ENCODE data around the gene SNX27. TPM values are rescaled to one million over a fixed set of nuclear protein-coding genes. Genes with fewer than 3 reads are reported as not detected.
A peak's percentile ranks its signal among the peaks of the same experiment; 100 is the strongest.

SNX27 gene
- total RNA-seq, 6 experiments from 2014 or later, result 14.9 to 21.4 (median 16.9) TPM

DNA sequence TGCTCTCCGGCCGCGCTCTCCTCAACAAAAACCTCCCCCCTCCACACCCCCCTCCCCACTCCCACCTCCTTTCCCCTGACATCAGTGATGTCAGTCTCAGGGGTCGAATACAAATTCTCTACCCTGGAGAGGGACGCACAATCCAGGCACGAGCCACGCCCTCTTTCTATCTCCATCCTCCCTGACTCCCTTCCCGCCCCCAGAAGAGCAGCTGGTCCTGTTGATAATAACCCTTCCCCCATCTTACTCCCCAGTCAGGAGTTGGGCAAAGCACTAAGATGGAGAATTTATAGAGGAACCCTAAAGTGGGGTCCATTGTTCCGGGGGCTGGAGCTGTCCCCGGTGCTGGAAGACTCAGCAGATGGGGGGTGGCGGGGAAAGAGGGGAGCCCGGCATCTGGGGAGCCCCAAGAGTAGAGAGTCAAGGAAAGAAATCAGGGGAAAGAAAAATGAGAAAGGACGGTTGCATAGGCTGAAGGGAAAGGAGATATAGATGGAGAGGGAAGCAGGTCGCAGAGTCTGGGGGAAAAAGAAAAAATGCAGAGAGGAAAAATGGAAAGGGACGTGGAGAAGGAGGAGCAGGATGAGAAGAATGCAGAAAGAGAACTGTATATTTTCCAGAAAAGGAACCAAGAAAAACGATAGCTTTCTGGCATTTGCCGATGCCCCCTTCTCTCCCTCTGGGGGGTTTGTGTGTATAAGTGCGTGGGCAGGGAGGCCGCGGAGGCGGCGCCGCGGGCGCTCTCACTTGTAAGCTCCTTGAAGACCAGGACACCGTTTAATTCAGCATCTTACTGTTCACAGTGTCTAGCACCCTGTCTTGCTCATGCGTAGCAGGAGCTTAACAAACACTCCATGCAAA lies 105.2 kb downstream of the SNX27 start, which contains the start of gene CELF3:
Gene CELF3, minus strand, starts transcription at position 33 of the 861 bp plus-strand sequence. CDS start 783 bp downstream, outside the sequence.
- Histone ChIP-seq H3K27ac (no peak within 1 kb of the TSS), H3K27me3 (no peaks in the 10 kb centered on the region), H3K4me3 (no peak within 1 kb of the TSS), H3K36me3 (no peaks in the 10 kb centered on the region), H3K4me1 (peaks cover 0 to 10% (median 3%) of the 10 kb centered on the region in 4 donors), H3K9me3 (no peaks in the 10 kb centered on the region)
- intact Hi-C loops (cut with DNase I), result no loop called here
- ATAC-seq (no peak), DNase-seq (no peak)
- 7% methylated on average over 21 of the region's 27 CpGs for WGBS (ENCODE audit: insufficient coverage, low coverage, low lambda C conversion rate, missing lambda C conversion rate)
- TF ChIP-seq POLR2A (IDR thresholded peaks at IDR 0.05), result no peak
- TF ChIP-seq, protein P1, sequence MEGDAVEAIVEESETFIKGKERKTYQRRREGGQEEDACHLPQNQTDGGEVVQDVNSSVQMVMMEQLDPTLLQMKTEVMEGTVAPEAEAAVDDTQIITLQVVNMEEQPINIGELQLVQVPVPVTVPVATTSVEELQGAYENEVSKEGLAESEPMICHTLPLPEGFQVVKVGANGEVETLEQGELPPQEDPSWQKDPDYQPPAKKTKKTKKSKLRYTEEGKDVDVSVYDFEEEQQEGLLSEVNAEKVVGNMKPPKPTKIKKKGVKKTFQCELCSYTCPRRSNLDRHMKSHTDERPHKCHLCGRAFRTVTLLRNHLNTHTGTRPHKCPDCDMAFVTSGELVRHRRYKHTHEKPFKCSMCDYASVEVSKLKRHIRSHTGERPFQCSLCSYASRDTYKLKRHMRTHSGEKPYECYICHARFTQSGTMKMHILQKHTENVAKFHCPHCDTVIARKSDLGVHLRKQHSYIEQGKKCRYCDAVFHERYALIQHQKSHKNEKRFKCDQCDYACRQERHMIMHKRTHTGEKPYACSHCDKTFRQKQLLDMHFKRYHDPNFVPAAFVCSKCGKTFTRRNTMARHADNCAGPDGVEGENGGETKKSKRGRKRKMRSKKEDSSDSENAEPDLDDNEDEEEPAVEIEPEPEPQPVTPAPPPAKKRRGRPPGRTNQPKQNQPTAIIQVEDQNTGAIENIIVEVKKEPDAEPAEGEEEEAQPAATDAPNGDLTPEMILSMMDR (IDR thresholded peaks at IDR 0.05), result no peak

DNA sequence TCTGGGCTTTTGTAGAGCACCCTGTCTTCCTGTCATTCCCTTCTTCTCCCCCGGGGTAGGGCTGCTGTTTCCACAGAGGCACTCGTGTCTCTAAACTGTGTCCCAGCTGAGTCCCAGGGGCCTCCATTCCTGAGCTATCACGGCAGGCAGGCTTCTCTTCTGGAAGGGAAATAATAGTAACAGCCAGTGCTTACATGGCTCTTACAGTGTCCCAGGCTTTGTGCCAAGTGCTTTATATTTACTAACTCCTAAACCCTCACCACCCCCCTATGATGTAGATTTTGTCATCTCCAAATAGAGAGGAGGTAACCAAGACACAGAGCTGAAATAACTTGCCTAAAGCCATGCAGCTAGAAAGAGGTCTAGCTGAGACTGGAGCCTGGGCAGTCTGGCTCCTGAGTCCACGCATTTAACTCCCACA lies 106.2 kb downstream of the SNX27 start:
- intact Hi-C loops (cut with DNase I), result no loop called here
- TF ChIP-seq POLR2A (IDR thresholded peaks at IDR 0.05), result no peak
- TF ChIP-seq, protein P1 (IDR thresholded peaks at IDR 0.05), result no peak
- no peak for ATAC-seq
- DNase-seq, result no peak
- Histone ChIP-seq H3K27me3 (no peaks in the 10 kb centered on the region), H3K4me1 (peaks cover 0 to 11% (median 3%) of the 10 kb centered on the region in 4 donors), H3K27ac (no peak overlapping the region), H3K9me3 (no peaks in the 10 kb centered on the region), H3K36me3 (no peaks in the 10 kb centered on the region), H3K4me3 (no peak overlapping the region)
- 40% methylated on average over 4 of the region's 4 CpGs for WGBS (ENCODE audit: insufficient coverage, low coverage, low lambda C conversion rate, missing lambda C conversion rate)

DNA sequence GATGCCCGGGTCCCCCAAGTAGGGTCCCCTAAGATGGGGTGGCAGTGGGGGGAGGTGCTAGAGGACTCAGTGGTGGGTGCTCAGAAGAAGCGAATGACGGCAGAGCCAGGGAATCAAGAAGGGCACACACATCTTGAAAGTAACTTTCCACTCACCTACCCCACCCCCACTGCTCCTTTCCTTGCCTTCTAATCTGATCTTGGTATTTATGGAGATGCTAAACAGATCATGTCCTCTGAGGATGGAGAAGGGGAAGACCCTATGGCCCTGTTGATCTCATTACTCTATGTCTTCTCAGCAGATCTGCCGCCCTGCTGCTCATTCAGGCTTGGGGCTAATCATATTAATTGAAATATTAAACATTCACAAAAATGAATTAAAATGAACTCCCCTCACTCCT lies 106.8 kb downstream of the SNX27 start:
- intact Hi-C loops (cut with DNase I), result no loop called here
- no peak overlapping the region for H3K4me3 ChIP-seq
- H3K9me3 ChIP-seq, result no peaks in the 10 kb centered on the region
- 81% methylated on average over 4 of the region's 4 CpGs for WGBS (ENCODE audit: insufficient coverage, low coverage, low lambda C conversion rate, missing lambda C conversion rate)
- peaks cover 0 to 13% (median 3%) of the 10 kb centered on the region in 4 donors for H3K4me1 ChIP-seq
- DNase-seq (no peak), ATAC-seq (no peak)
- no peaks in the 10 kb centered on the region for H3K27me3 ChIP-seq
- no peak overlapping the region for H3K27ac ChIP-seq
- no peak for TF ChIP-seq POLR2A (IDR thresholded peaks at IDR 0.05)
- TF ChIP-seq, protein P1 (IDR thresholded peaks at IDR 0.05), result no peak
- no peaks in the 10 kb centered on the region for H3K36me3 ChIP-seq

- H3K4me3 ChIP-seq, result peak overlapping the region in 2 of 3 donors; percentile 54 to 59
- WGBS (ENCODE audit: insufficient coverage, low coverage, low lambda C conversion rate, missing lambda C conversion rate), result 17% methylated on average over 1 of the region's 1 CpG
- intact Hi-C loops (cut with DNase I), result no loop called here
- peaks cover 0 to 13% (median 3%) of the 10 kb centered on the region in 4 donors for H3K4me1 ChIP-seq
- TF ChIP-seq, protein P1 (IDR thresholded peaks at IDR 0.05), result no peak
- TF ChIP-seq POLR2A (IDR thresholded peaks at IDR 0.05), result no peak
- no peaks in the 10 kb centered on the region for H3K9me3 ChIP-seq
- peak overlapping the region in 2 of 3 donors; percentile 48 to 49 for H3K27ac ChIP-seq
- H3K27me3 ChIP-seq, result no peaks in the 10 kb centered on the region
- no peak for ATAC-seq
- no peak for DNase-seq
- no peaks in the 10 kb centered on the region for H3K36me3 ChIP-seq
Observed at GRCh38 chr1:151720125-151720524, 108.3 kb downstream of the SNX27 start.

Measured in right lobe of liver (tissue), 6 donors.